Trophoblast cell (in vitro differentiated cells and primary cell): ENCODE measurements around the gene BIN2. TPM values are rescaled to one million over a fixed set of nuclear protein-coding genes. Genes with fewer than 3 reads are reported as not detected.

ENCODE experiments used
- DNase-seq, 2 donors: peaks; one replicate each; pipeline ENCODE4 v3.0.0-alpha.2; 2016
- H2AFZ ChIP-seq: 2 replicates; pipeline ENCODE4 v1.6.1; 2013; ENCODE audit warnings: low read length, moderate library complexity, mild to moderate bottlenecking; ENCODE audit not compliant: insufficient read depth, poor library complexity
- H2AK5ac ChIP-seq: 2 replicates; pipeline ENCODE4 v1.6.1; 2013; ENCODE audit warnings: mild to moderate bottlenecking, low read length
- H2BK120ac ChIP-seq: 2 replicates; pipeline ENCODE4 v1.6.1; 2013; ENCODE audit warnings: low read length, mild to moderate bottlenecking, moderate library complexity; ENCODE audit not compliant: insufficient read depth, poor library complexity
- H2BK12ac ChIP-seq: 2 replicates; pipeline ENCODE4 v1.6.1; 2013; ENCODE audit warnings: mild to moderate bottlenecking, low read length, moderate library complexity
- H2BK5ac ChIP-seq: 2 replicates; pipeline ENCODE4 v1.6.1; 2013; ENCODE audit warnings: low read length, low read depth, moderate library complexity, mild to moderate bottlenecking; ENCODE audit not compliant: poor library complexity
- H3K14ac ChIP-seq: 2 replicates; pipeline ENCODE4 v1.6.1; 2013; ENCODE audit warnings: mild to moderate bottlenecking, low read length
- H3K18ac ChIP-seq: 2 replicates; pipeline ENCODE4 v1.6.1; 2013; ENCODE audit warnings: mild to moderate bottlenecking, low read length
- H3K23ac ChIP-seq: 2 replicates; pipeline ENCODE4 v1.6.1; 2013; ENCODE audit warnings: low read length
- H3K27ac ChIP-seq: 2 replicates; pipeline ENCODE4 v1.5.1; 2013; ENCODE audit warnings: low read depth, mild to moderate bottlenecking, inconsistent platforms, low read length, moderate library complexity
- H3K27me3 ChIP-seq: 2 replicates; pipeline ENCODE4 v1.6.1; 2013; ENCODE audit warnings: inconsistent platforms, mild to moderate bottlenecking, low read length, moderate library complexity; ENCODE audit not compliant: insufficient read depth
- H3K36me3 ChIP-seq, 2 experiments: 1 replicate in 1 of 2; 2 replicates in 1 of 2; pipeline ENCODE4 v1.6.1; 2013; ENCODE audit warnings: low read length in 2 of 2, mild to moderate bottlenecking in 2 of 2, moderate library complexity in 1 of 2; ENCODE audit not compliant: insufficient read depth in 2 of 2, control insufficient read depth in 1 of 2
- H3K4ac ChIP-seq: 2 replicates; pipeline ENCODE4 v1.6.1; 2013; ENCODE audit warnings: low read depth, mild to moderate bottlenecking, low read length, moderate library complexity
- H3K4me1 ChIP-seq, 2 experiments: 1 replicate in 1 of 2; 2 replicates in 1 of 2; pipeline ENCODE4 v1.6.1; 2013; ENCODE audit warnings: low read length in 2 of 2, mild to moderate bottlenecking in 2 of 2, moderate library complexity in 1 of 2; ENCODE audit not compliant: insufficient read depth in 2 of 2, control insufficient read depth in 1 of 2
- H3K4me2 ChIP-seq: 2 replicates; pipeline ENCODE4 v1.6.1; 2013; ENCODE audit warnings: inconsistent platforms, mild to moderate bottlenecking, low read length, moderate library complexity
- H3K4me3 ChIP-seq: 2 replicates; pipeline ENCODE4 v1.5.1; 2013; ENCODE audit warnings: mild to moderate bottlenecking, low read depth, low read length, inconsistent platforms
- H3K79me1 ChIP-seq: one replicate; pipeline ENCODE4 v1.6.1; 2013; ENCODE audit warnings: low read length
- H3K79me2 ChIP-seq: 2 replicates; pipeline ENCODE4 v1.6.1; 2013; ENCODE audit warnings: low read length, mild to moderate bottlenecking; ENCODE audit not compliant: control insufficient read depth, insufficient read depth, poor library complexity
- H3K9ac ChIP-seq: 2 replicates; pipeline ENCODE4 v1.6.1; 2013; ENCODE audit warnings: mild to moderate bottlenecking, low read length
- H3K9me3 ChIP-seq: 2 replicates; pipeline ENCODE4 v1.6.1; 2013; ENCODE audit warnings: low read depth, mild to moderate bottlenecking, control low read depth, inconsistent platforms, low read length; ENCODE audit not compliant: insufficient read depth
- H4K12ac ChIP-seq: 2 replicates; pipeline ENCODE4 v1.6.1; 2013; ENCODE audit warnings: low read depth, mild to moderate bottlenecking, low read length, moderate library complexity
- H4K8ac ChIP-seq: 2 replicates; pipeline ENCODE4 v1.6.1; 2013; ENCODE audit warnings: low read depth, mild to moderate bottlenecking, low read length, moderate library complexity
- H4K91ac ChIP-seq: one replicate; pipeline ENCODE4 v1.6.1; 2013; ENCODE audit warnings: low read depth, mild to moderate bottlenecking, low read length, moderate library complexity
- WGBS: extraction: QIAGEN DNeasy Blood & Tissue Kit; methylation state at CpG from one replicate; pipeline ENCODE4 v1.1.7; 2013; ENCODE audit warnings: missing lambda C conversion rate; ENCODE audit not compliant: insufficient read length, insufficient coverage; ENCODE audit errors: extremely low coverage; 5-methylcytosine and 5-hydroxymethylcytosine counted together
- polyA plus RNA-seq: library from polyadenylated mRNA; stranded (reverse); fragments of 200-250 nt; gene quantifications from 2 replicates; pipeline ENCODE4 v1.2.3, GENCODE V29; 2013

The BIN2 gene
- 1.5 and 1.6 TPM in 2 replicates for polyA plus RNA-seq

DNA sequence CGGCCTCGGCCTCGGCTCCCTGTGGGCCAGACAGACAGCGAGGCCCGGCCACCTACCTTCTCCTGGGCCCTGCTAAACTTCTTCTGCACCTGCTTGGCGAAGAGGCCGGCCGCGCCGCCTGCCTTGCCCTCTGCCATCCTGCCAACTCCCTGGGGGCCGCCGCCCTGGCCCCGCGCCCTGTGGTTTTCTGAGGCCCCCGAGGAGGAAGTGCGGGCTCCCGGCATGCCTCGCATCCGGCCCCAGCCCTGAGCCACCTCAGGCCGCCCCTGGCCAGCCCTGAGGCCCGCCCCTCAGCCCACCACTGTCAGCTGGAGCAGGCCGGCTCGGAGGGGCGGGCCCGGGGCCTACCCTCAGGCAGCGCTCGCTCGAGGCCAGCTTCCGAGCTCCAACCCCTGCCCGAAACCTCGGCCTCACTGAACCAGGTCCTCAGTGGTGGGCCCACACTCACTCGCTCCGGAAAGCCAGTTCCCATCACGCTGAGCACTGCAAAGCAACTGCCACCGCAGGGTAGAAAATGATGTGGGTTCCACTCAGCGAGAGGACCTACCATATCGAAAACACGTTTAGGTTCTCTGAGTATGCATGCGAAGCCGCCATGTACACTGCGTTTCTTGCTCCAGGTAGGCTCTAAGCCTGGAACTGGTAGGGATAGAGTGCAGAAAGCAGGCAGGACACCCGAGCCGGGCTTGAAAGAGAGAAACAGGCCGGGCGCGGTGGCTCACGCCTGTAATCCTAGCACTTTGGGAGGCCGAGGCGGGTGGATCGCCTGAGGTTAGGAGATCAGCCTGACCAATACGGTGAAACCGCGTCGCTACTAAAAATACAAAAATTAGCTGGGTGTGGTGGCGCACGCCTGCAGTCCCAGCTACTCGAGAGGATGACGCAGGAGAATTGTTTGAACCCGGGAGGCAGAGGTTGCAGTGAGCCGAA lies at the start of gene BIN2:
Gene BIN2, minus strand, starts transcription at position 209 of the 930 bp plus-strand sequence. Its CDS starts 72 bp downstream, at position 137.
- H3K9ac ChIP-seq: no peak within 1 kb of the TSS
- H3K4me2 ChIP-seq: no peak within 1 kb of the TSS
- H3K4me1 ChIP-seq: peaks cover 17 to 42% of the 10 kb centered on the region in 2 experiments
- H4K12ac ChIP-seq: no peak within 1 kb of the TSS
- no CpG with 5 or more reads among the region's 60 CpGs for WGBS
- H3K27ac ChIP-seq: peak within 1 kb of the TSS; percentile 77
- H3K79me1 ChIP-seq: peaks cover 32% of the 10 kb centered on the region
- no peaks in the 10 kb centered on the region for H3K36me3 ChIP-seq
- peak within 1 kb of the TSS; percentile 58 for H2BK5ac ChIP-seq
- H2BK120ac ChIP-seq: peak within 1 kb of the TSS; percentile 56
- H3K4ac ChIP-seq: peak within 1 kb of the TSS; percentile 84
- no peak within 1 kb of the TSS for H3K4me3 ChIP-seq
- no peaks in the 10 kb centered on the region for H3K27me3 ChIP-seq
- peak within 1 kb of the TSS; percentile 84 for H4K91ac ChIP-seq
- no peaks in the 10 kb centered on the region for H3K9me3 ChIP-seq
- peak within 1 kb of the TSS; percentile 81 for H3K14ac ChIP-seq
- peak within 1 kb of the TSS; percentile 89 for H2BK12ac ChIP-seq
- no peaks in the 10 kb centered on the region for H3K79me2 ChIP-seq
- H2AFZ ChIP-seq: no peak within 1 kb of the TSS
- peak within 1 kb of the TSS; percentile 80 for H3K18ac ChIP-seq
- no peak within 1 kb of the TSS for H3K23ac ChIP-seq
- H4K8ac ChIP-seq: peak within 1 kb of the TSS; percentile 57
- peak; percentile 86 to 90 for DNase-seq
- peak within 1 kb of the TSS; percentile 83 for H2AK5ac ChIP-seq

DNA sequence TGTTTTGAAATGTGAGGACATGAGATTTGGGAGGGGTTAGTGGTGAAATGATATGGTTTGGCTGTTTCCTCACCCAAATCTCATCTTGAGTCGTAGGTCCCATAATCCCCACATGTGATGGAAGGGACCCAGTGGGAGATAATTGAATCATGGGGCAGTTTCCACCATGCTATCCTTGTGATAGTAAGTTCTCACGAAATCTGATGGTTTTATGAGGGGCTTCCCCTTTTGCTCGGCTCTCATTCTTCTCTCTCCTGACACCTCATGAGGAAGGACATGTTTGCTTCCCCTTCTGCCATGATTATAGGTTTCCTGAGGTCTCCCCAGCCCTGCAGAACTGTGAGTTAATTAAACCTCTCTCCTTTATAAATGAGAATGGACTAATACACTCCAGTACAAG lies 49.2 kb upstream of the BIN2 start:
- peaks cover 3% of the 10 kb centered on the region for H3K79me2 ChIP-seq
- no CpG with 5 or more reads among the region's 3 CpGs for WGBS
- H3K36me3 ChIP-seq: peaks cover 41 to 61% of the 10 kb centered on the region in 2 experiments
- H2BK120ac ChIP-seq: peak overlapping the region; percentile 5
- H3K27me3 ChIP-seq: no peaks in the 10 kb centered on the region
- no peak overlapping the region for H3K23ac ChIP-seq
- H2BK5ac ChIP-seq: peak overlapping the region; percentile 44
- H3K14ac ChIP-seq: no peak overlapping the region
- H2AFZ ChIP-seq: no peak overlapping the region
- H3K79me1 ChIP-seq: peaks cover 41% of the 10 kb centered on the region
- peak overlapping the region; percentile 99 for H3K27ac ChIP-seq
- peak overlapping the region; percentile 19 for H2BK12ac ChIP-seq
- H4K12ac ChIP-seq: no peak overlapping the region
- H3K9me3 ChIP-seq: no peaks in the 10 kb centered on the region
- no peak overlapping the region for H3K4me3 ChIP-seq
- H3K4me2 ChIP-seq: no peak overlapping the region
- no peak for DNase-seq
- H2AK5ac ChIP-seq: no peak overlapping the region
- H4K91ac ChIP-seq: peak overlapping the region; percentile 94
- H3K18ac ChIP-seq: no peak overlapping the region
- no peak overlapping the region for H3K9ac ChIP-seq
- no peak overlapping the region for H4K8ac ChIP-seq
- no peak overlapping the region for H3K4ac ChIP-seq
- H3K4me1 ChIP-seq: peaks cover 22 to 26% of the 10 kb centered on the region in 2 experiments

DNA sequence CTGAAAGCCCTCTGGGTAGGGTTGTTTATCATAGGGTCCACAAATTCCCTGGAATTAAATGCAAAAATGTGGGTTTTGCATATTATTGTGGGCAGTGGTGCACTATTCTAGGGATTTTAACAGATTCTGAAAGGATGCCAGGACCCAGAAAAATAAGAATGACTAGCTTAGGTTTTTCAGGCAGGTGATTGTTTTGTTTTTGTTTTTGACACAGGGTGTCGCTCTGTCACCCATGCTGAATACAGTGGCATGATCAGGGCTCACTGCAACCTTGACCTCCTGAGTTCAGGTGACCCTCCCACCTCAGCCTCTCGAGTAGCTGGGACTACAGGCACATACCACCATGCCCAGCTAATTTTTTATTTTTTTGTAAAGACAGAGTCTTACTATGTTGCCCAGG lies 48.0 kb upstream of the BIN2 start:
- H4K8ac ChIP-seq: peak overlapping the region; percentile 44
- DNase-seq: peak in 1 of 2 donors; percentile 34
- peak overlapping the region; percentile 76 for H2AK5ac ChIP-seq
- H3K4me1 ChIP-seq: peaks cover 22 to 26% of the 10 kb centered on the region in 2 experiments
- peak overlapping the region; percentile 84 for H2BK120ac ChIP-seq
- H3K9ac ChIP-seq: peak overlapping the region; percentile 45
- H3K23ac ChIP-seq: no peak overlapping the region
- H3K27ac ChIP-seq: peak overlapping the region; percentile 99
- peak overlapping the region; percentile 42 for H3K4me2 ChIP-seq
- no peak overlapping the region for H4K12ac ChIP-seq
- peak overlapping the region; percentile 94 for H4K91ac ChIP-seq
- H3K4me3 ChIP-seq: no peak overlapping the region
- H2BK12ac ChIP-seq: peak overlapping the region; percentile 90
- peak overlapping the region; percentile 44 for H2BK5ac ChIP-seq
- H3K79me2 ChIP-seq: peaks cover 3% of the 10 kb centered on the region
- no peak overlapping the region for H2AFZ ChIP-seq
- no peaks in the 10 kb centered on the region for H3K27me3 ChIP-seq
- H3K4ac ChIP-seq: peak overlapping the region; percentile 19
- no CpG with 5 or more reads among the region's 2 CpGs for WGBS
- no peaks in the 10 kb centered on the region for H3K9me3 ChIP-seq
- peaks cover 37 to 57% of the 10 kb centered on the region in 2 experiments for H3K36me3 ChIP-seq
- peak overlapping the region; percentile 62 for H3K14ac ChIP-seq
- peaks cover 40% of the 10 kb centered on the region for H3K79me1 ChIP-seq
- H3K18ac ChIP-seq: peak overlapping the region; percentile 58

DNA sequence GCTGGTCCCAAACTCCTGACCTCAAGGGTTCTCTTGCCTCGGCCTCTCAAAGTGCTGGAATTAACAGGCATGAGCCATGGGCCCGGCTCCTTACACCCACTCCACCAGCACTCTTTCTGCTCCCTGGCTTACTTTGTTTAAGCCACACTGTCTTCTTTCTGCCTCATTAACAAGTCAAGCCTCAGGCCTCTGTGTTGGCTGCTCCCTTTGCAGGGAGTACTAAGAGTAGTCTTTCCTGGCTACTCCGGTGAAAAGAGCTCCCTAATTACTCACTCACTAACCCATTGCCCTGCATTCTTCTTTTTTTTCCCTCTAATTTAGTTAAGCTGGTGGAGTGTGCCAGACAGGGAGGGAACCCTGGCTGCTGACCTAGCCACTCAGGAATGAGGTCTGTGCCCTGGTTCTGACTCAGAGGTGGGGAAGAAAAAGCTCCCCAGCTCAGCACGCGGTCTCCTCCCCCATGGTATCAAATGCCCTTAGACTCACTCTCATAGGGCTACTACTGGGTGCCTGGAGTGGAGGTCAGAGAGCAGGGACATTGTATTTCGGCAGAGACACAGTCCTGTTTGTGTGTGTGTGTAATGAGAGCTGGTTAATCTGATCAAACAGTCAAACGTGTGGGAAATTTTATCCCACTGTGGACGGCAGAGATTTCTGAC lies 47.5 kb upstream of the BIN2 start:
- Histone ChIP-seq H3K27me3 (no peaks in the 10 kb centered on the region), H3K23ac (no peak overlapping the region), H3K4me2 (peak overlapping the region; percentile 42), H2AK5ac (no peak overlapping the region), H2AFZ (no peak overlapping the region), H3K18ac (no peak overlapping the region), H3K4ac (no peak overlapping the region), H2BK120ac (peak overlapping the region; percentile 84), H3K4me1 (peaks cover 22 to 26% of the 10 kb centered on the region in 2 experiments), H4K91ac (peak overlapping the region; percentile 72), H4K12ac (no peak overlapping the region), H3K9me3 (no peaks in the 10 kb centered on the region), H3K27ac (peak overlapping the region; percentile 99), H4K8ac (peak overlapping the region; percentile 44), H3K4me3 (no peak overlapping the region), H2BK5ac (peak overlapping the region; percentile 78), H3K79me2 (peaks cover 3% of the 10 kb centered on the region), H2BK12ac (peak overlapping the region; percentile 16), H3K36me3 (peaks cover 33 to 53% of the 10 kb centered on the region in 2 experiments), H3K79me1 (peaks cover 38% of the 10 kb centered on the region), H3K14ac (peak overlapping the region; percentile 62), H3K9ac (peak overlapping the region; percentile 45)
- no CpG with 5 or more reads among the region's 8 CpGs for WGBS
- DNase-seq: peak; percentile 91
